BJ (cell line): ENCODE results near the gene FABP6. TPM values are rescaled to one million over a fixed set of nuclear protein-coding genes. Genes with fewer than 3 reads are reported as not detected.

Experiments
- CTCF ChIA-PET: fragments of 350-600 bp; formaldehyde crosslinking; extraction: SDS; loops from one replicate; lab custom pipeline; 2021; ENCODE audit warnings: antibody characterized with exemption, inconsistent platforms; lab: Yijun Ruan, JAX
- POLR2A ChIA-PET: fragments of 300-600 bp; sonication (Branson Sonifier 250); formaldehyde crosslinking; extraction: SDS; loops from one replicate; lab custom pipeline; 2021; ENCODE audit warnings: antibody characterized with exemption; lab: Charles Lee
- DNase-seq: peaks from one replicate; pipeline ENCODE4 v3.0.0-alpha.2; 2011; ENCODE audit warnings: low read depth
- H3K27me3 ChIP-seq: 2 replicates; pipeline ENCODE4 v1.6.0; 2011; ENCODE audit warnings: low read length; ENCODE audit not compliant: control insufficient read depth, insufficient read depth
- H3K36me3 ChIP-seq: 2 replicates; pipeline ENCODE4 v1.5.1; 2011; ENCODE audit warnings: low read length; ENCODE audit not compliant: control insufficient read depth, insufficient read depth
- H3K4me3 ChIP-seq: 2 replicates; pipeline ENCODE4 v1.5.1; 2011; ENCODE audit warnings: low read depth, mild to moderate bottlenecking, control low read depth, low read length
- polyA plus RNA-seq: library from polyadenylated mRNA; depleted of rRNA; stranded (reverse); fragments of >200 nt; gene quantifications from 2 replicates; pipeline ENCODE4 v1.2.3, GENCODE V29; 2011
- TF ChIP-seq, protein P1 (sequence below): IDR thresholded peaks from 2 replicates; pipeline ENCODE4 v1.5.1; 2011; ENCODE audit warnings: low read depth, mild to moderate bottlenecking, control low read depth, inconsistent platforms, low read length, moderate library complexity; ENCODE audit not compliant: insufficient read depth

FABP6 gene
- polyA plus RNA-seq, 1 experiment: not detected

GRCh38 chr5:160262151-160263074 is 33.1 kb downstream of the FABP6 start:
- no peaks in the 10 kb centered on the region; the same call in 1 of the 2 replicates for H3K27me3 ChIP-seq
- DNase-seq: no peak
- CTCF ChIA-PET: interaction anchor here (0.5 kb wide), 1 partner anchor 73 kb away, joined by 3 read pairs; no protein-coding TSS in a partner anchor
- TF ChIP-seq, protein P1, sequence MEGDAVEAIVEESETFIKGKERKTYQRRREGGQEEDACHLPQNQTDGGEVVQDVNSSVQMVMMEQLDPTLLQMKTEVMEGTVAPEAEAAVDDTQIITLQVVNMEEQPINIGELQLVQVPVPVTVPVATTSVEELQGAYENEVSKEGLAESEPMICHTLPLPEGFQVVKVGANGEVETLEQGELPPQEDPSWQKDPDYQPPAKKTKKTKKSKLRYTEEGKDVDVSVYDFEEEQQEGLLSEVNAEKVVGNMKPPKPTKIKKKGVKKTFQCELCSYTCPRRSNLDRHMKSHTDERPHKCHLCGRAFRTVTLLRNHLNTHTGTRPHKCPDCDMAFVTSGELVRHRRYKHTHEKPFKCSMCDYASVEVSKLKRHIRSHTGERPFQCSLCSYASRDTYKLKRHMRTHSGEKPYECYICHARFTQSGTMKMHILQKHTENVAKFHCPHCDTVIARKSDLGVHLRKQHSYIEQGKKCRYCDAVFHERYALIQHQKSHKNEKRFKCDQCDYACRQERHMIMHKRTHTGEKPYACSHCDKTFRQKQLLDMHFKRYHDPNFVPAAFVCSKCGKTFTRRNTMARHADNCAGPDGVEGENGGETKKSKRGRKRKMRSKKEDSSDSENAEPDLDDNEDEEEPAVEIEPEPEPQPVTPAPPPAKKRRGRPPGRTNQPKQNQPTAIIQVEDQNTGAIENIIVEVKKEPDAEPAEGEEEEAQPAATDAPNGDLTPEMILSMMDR: no peak
- no peak overlapping the region for H3K4me3 ChIP-seq
- H3K36me3 ChIP-seq: no peaks in the 10 kb centered on the region
- POLR2A ChIA-PET: no interaction called here

GRCh38 chr5:160263326-160263855 is 34.1 kb downstream of the FABP6 start:
- Histone ChIP-seq H3K4me3 (no peak overlapping the region), H3K36me3 (no peaks in the 10 kb centered on the region), H3K27me3 (no peaks in the 10 kb centered on the region; the same call in 1 of the 2 replicates)
- POLR2A ChIA-PET: no interaction called here
- TF ChIP-seq, protein P1: no peak
- DNase-seq: no peak
- CTCF ChIA-PET: interaction anchor here (0.5 kb wide), 1 partner anchor 72 kb away, joined by 3 read pairs; no protein-coding TSS in a partner anchor

GRCh38 chr5:160266044-160266443 is 36.7 kb downstream of the FABP6 start:
- no peaks in the 10 kb centered on the region for H3K36me3 ChIP-seq
- ChIA-PET POLR2A (no interaction called here), CTCF (no interaction called here)
- no peak for DNase-seq
- no peaks in the 10 kb centered on the region; the same call in 1 of the 2 replicates for H3K27me3 ChIP-seq
- TF ChIP-seq, protein P1: no peak
- no peak overlapping the region for H3K4me3 ChIP-seq

GRCh38 chr5:160266752-160267345 is 37.5 kb downstream of the FABP6 start:
- CTCF ChIA-PET: no interaction called here
- no peak for DNase-seq
- Histone ChIP-seq H3K27me3 (no peaks in the 10 kb centered on the region; the same call in 1 of the 2 replicates), H3K4me3 (no peak overlapping the region), H3K36me3 (no peaks in the 10 kb centered on the region)
- TF ChIP-seq, protein P1: no peak
- POLR2A ChIA-PET: no interaction called here

- CTCF ChIA-PET: no interaction called here
- TF ChIP-seq, protein P1: no peak
- Histone ChIP-seq H3K36me3 (no peaks in the 10 kb centered on the region), H3K4me3 (no peak overlapping the region), H3K27me3 (no peaks in the 10 kb centered on the region; the same call in 1 of the 2 replicates)
- DNase-seq: no peak
- POLR2A ChIA-PET: no interaction called here
Observed at GRCh38 chr5:160268121-160268520, 38.8 kb downstream of the FABP6 start.
